Measurements from ENCODE around the gene JMJD8.
A peak's percentile ranks its signal among the peaks of the same experiment; 100 is the strongest.
"Not testable (repeated sequence)": the region's sequence is repeated elsewhere in the genome, so short reads cannot be mapped to it uniquely, and the experiment has no call there.

The JMJD8 gene

GRCh38 chr16:712740-713250 lies 28.7 kb upstream of the JMJD8 start:
- in situ Hi-C loops (cut with HindIII; ENCODE audit: low pct_ligation_motif_present, low pct_unique_long_range_greater_than_20kb, low sequenced_read_pairs), result not testable (repeated sequence)
- peak; percentile 99 for DNase-seq

- DNase-seq, result peak; percentile 78
- in situ Hi-C loops (cut with HindIII; ENCODE audit: low pct_ligation_motif_present, low pct_unique_long_range_greater_than_20kb, low sequenced_read_pairs), result no loop called here
These were observed 27.6 kb upstream of the JMJD8 start for GRCh38 chr16:711548-712320.

- in situ Hi-C loops (cut with HindIII; ENCODE audit: low pct_ligation_motif_present, low pct_unique_long_range_greater_than_20kb, low sequenced_read_pairs), result no loop called here
- DNase-seq, result no peak
These were observed 26.9 kb upstream of the JMJD8 start for GRCh38 chr16:711084-711483.

GRCh38 chr16:710500-711075 lies 26.5 kb upstream of the JMJD8 start:
- DNase-seq, result no peak
- in situ Hi-C loops (cut with HindIII; ENCODE audit: low pct_ligation_motif_present, low pct_unique_long_range_greater_than_20kb, low sequenced_read_pairs), result no loop called here

- in situ Hi-C loops (cut with HindIII; ENCODE audit: low pct_ligation_motif_present, low pct_unique_long_range_greater_than_20kb, low sequenced_read_pairs), result no loop called here
- peak; percentile 72 for DNase-seq
These were observed 25.7 kb upstream of the JMJD8 start for GRCh38 chr16:709566-710499.

- in situ Hi-C loops (cut with HindIII; ENCODE audit: low pct_ligation_motif_present, low pct_unique_long_range_greater_than_20kb, low sequenced_read_pairs), result no loop called here
- no peak for DNase-seq
These were observed 24.8 kb upstream of the JMJD8 start for GRCh38 chr16:708959-709358.

- in situ Hi-C loops (cut with HindIII; ENCODE audit: low pct_ligation_motif_present, low pct_unique_long_range_greater_than_20kb, low sequenced_read_pairs), result no loop called here
- DNase-seq, result no peak
These were observed 23.9 kb upstream of the JMJD8 start for GRCh38 chr16:708019-708418.

- no peak for DNase-seq
- in situ Hi-C loops (cut with HindIII; ENCODE audit: low pct_ligation_motif_present, low pct_unique_long_range_greater_than_20kb, low sequenced_read_pairs), result no loop called here
These were observed 23.0 kb upstream of the JMJD8 start for GRCh38 chr16:707062-707538.

- DNase-seq, result no peak
- in situ Hi-C loops (cut with HindIII; ENCODE audit: low pct_ligation_motif_present, low pct_unique_long_range_greater_than_20kb, low sequenced_read_pairs), result no loop called here
These were observed 22.3 kb upstream of the JMJD8 start for GRCh38 chr16:706189-707061.

GRCh38 chr16:705431-706188 lies 21.5 kb upstream of the JMJD8 start, which contains the start of gene FBXL16:
TSS of gene FBXL16 (minus strand) at chr16:705801. CDS start at chr16:697405, 8,396 bp downstream.
- no peak for DNase-seq
- in situ Hi-C loops (cut with HindIII; ENCODE audit: low pct_ligation_motif_present, low pct_unique_long_range_greater_than_20kb, low sequenced_read_pairs), result no loop called here

- in situ Hi-C loops (cut with HindIII; ENCODE audit: low pct_ligation_motif_present, low pct_unique_long_range_greater_than_20kb, low sequenced_read_pairs), result no loop called here
- no peak for DNase-seq
These were observed 20.6 kb upstream of the JMJD8 start for GRCh38 chr16:704552-705380.

GRCh38 chr16:704047-704446 lies 19.9 kb upstream of the JMJD8 start:
- no peak for DNase-seq
- in situ Hi-C loops (cut with HindIII; ENCODE audit: low pct_ligation_motif_present, low pct_unique_long_range_greater_than_20kb, low sequenced_read_pairs), result no loop called here

GRCh38 chr16:703406-703805 lies 19.3 kb upstream of the JMJD8 start:
- DNase-seq, result no peak
- in situ Hi-C loops (cut with HindIII; ENCODE audit: low pct_ligation_motif_present, low pct_unique_long_range_greater_than_20kb, low sequenced_read_pairs), result no loop called here

GRCh38 chr16:702341-702740 lies 18.2 kb upstream of the JMJD8 start:
- DNase-seq, result no peak
- in situ Hi-C loops (cut with HindIII; ENCODE audit: low pct_ligation_motif_present, low pct_unique_long_range_greater_than_20kb, low sequenced_read_pairs), result no loop called here

GRCh38 chr16:700684-701584 lies 16.8 kb upstream of the JMJD8 start:
- peak; percentile 52 for DNase-seq
- in situ Hi-C loops (cut with HindIII; ENCODE audit: low pct_ligation_motif_present, low pct_unique_long_range_greater_than_20kb, low sequenced_read_pairs), result no loop called here

All from ACHN (cell line).